DND-41 (cell line): Measurements from ENCODE around the gene RYR2.

Experiments used
- ATAC-seq: fragments of 200-7000 bp; cut with Tn5 transposase; 3 replicates; pipeline ENCODE4 v1.9.1; 2021; ENCODE audit warnings: low read depth; ENCODE audit not compliant: insufficient read depth
- DNase-seq: peaks from one replicate; pipeline ENCODE4 v3.0.0-alpha.2; 2020
- H2AFZ ChIP-seq: 2 replicates; pipeline ENCODE4 v1.6.0; 2012; ENCODE audit warnings: low read depth, low read length
- H3K27ac ChIP-seq: 2 replicates; pipeline ENCODE4 v1.5.1; 2012; ENCODE audit warnings: low read length, inconsistent platforms
- H3K27me3 ChIP-seq: fragments of 200-600 bp; sonication (generic); 2 replicates; pipeline ENCODE4 v1.6.0; 2012; ENCODE audit warnings: low read length, mild to moderate bottlenecking, inconsistent platforms; ENCODE audit not compliant: insufficient read depth, poor library complexity
- H3K36me3 ChIP-seq: 2 replicates; pipeline ENCODE4 v1.5.1; 2012; ENCODE audit warnings: low read length, inconsistent platforms; ENCODE audit not compliant: insufficient read depth
- H3K4me1 ChIP-seq: 2 replicates; pipeline ENCODE4 v1.5.1; 2012; ENCODE audit warnings: mild to moderate bottlenecking, low read length; ENCODE audit not compliant: insufficient read depth
- H3K4me2 ChIP-seq: 2 replicates; pipeline ENCODE4 v1.6.0; 2012; ENCODE audit warnings: mild to moderate bottlenecking, moderate library complexity, low read length, inconsistent platforms; ENCODE audit not compliant: insufficient read depth
- H3K4me3 ChIP-seq, 2 experiments: fragments of 200-600 bp in 1 of 2; shearing (Covaris generic) in 1 of 2; 2 replicates each; pipeline ENCODE4 v1.5.1; 2012 to 2016; ENCODE audit warnings: inconsistent platforms in 2 of 2, low read length in 2 of 2, mild to moderate bottlenecking in 2 of 2, low read depth in 1 of 2, moderate library complexity in 1 of 2
- H3K79me2 ChIP-seq: 2 replicates; pipeline ENCODE4 v1.6.0; 2012; ENCODE audit warnings: low read length, inconsistent platforms; ENCODE audit not compliant: insufficient read depth
- H3K9ac ChIP-seq: 2 replicates; pipeline ENCODE4 v1.6.0; 2012; ENCODE audit warnings: low read depth, mild to moderate bottlenecking, inconsistent platforms, low read length, moderate library complexity
- H3K9me3 ChIP-seq: 2 replicates; pipeline ENCODE4 v1.5.1; 2012; ENCODE audit warnings: low read length, moderate library complexity, mild to moderate bottlenecking, inconsistent platforms; ENCODE audit not compliant: insufficient read depth, severe bottlenecking
- H4K20me1 ChIP-seq: 2 replicates; pipeline ENCODE4 v1.6.0; 2012; ENCODE audit warnings: low read length; ENCODE audit not compliant: insufficient read depth
- EZH2 ChIP-seq: IDR thresholded peaks from 3 replicates; pipeline ENCODE4 v1.6.1; 2012; ENCODE audit warnings: borderline replicate concordance, low read depth, mild to moderate bottlenecking, moderate library complexity, low read length, inconsistent platforms; ENCODE audit not compliant: severe bottlenecking
- TF ChIP-seq, protein P1 (sequence below): IDR thresholded peaks from 2 replicates; pipeline ENCODE4 v1.5.1; 2012; ENCODE audit warnings: borderline replicate concordance, low read length, moderate library complexity, mild to moderate bottlenecking; ENCODE audit not compliant: poor library complexity, severe bottlenecking; ENCODE audit errors: extremely low read depth

RYR2 gene

DNA sequence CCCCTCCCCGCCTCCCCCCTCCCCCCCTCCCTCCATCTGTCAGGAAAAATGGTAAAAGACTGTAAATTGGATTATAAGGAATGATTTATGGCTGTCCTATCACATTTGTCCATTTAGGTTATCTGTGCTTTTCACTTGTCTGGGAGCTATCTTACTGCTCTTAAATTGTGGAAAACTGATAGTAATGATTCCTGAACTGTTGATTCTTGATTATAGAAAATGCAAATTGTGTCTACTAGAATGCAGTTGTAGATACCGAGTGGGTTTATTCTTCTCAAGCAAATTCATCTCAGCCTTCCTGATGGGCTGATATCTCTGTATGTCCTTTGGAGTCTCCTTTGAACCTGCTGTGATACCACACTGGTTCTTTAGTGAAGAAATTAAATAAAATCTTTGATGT lies 12.3 kb downstream of the RYR2 start:
- ATAC-seq (no peak), DNase-seq (no peak)
- H3K9ac ChIP-seq, result no peak overlapping the region
- H2AFZ ChIP-seq, result no peak overlapping the region
- no peaks in the 10 kb centered on the region for H3K4me1 ChIP-seq
- no peaks in the 10 kb centered on the region for H3K79me2 ChIP-seq
- H3K4me2 ChIP-seq, result no peak overlapping the region
- no peak for TF ChIP-seq EZH2
- TF ChIP-seq, protein P1, sequence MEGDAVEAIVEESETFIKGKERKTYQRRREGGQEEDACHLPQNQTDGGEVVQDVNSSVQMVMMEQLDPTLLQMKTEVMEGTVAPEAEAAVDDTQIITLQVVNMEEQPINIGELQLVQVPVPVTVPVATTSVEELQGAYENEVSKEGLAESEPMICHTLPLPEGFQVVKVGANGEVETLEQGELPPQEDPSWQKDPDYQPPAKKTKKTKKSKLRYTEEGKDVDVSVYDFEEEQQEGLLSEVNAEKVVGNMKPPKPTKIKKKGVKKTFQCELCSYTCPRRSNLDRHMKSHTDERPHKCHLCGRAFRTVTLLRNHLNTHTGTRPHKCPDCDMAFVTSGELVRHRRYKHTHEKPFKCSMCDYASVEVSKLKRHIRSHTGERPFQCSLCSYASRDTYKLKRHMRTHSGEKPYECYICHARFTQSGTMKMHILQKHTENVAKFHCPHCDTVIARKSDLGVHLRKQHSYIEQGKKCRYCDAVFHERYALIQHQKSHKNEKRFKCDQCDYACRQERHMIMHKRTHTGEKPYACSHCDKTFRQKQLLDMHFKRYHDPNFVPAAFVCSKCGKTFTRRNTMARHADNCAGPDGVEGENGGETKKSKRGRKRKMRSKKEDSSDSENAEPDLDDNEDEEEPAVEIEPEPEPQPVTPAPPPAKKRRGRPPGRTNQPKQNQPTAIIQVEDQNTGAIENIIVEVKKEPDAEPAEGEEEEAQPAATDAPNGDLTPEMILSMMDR, result no peak
- no peak overlapping the region for H3K4me3 ChIP-seq
- no peaks in the 10 kb centered on the region for H3K9me3 ChIP-seq
- no peak overlapping the region for H3K27ac ChIP-seq
- H3K36me3 ChIP-seq, result no peaks in the 10 kb centered on the region
- no peaks in the 10 kb centered on the region for H3K27me3 ChIP-seq
- no peaks in the 10 kb centered on the region for H4K20me1 ChIP-seq

DNA sequence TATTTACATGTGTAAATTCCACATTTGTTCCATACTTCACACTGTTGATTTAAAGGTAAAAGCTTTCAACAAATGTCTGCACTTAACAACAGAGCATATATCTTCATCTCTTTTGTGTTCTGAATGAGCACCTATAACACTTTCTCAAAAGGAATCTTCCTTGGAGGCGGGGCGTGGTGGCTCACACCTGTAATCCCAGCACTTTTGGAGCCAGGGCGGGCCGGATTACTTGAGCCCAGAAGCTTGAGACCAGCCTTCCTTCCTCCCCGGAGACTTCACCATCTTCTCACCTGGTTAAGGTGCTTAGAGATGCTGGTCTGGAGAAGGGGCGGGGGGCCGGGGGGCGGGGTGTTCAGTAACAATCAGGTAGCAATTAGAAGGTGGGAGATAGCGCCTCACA lies 16.5 kb downstream of the RYR2 start:
- no peaks in the 10 kb centered on the region for H3K79me2 ChIP-seq
- H3K27me3 ChIP-seq, result no peaks in the 10 kb centered on the region
- ATAC-seq (no peak), DNase-seq (no peak)
- no peaks in the 10 kb centered on the region for H3K36me3 ChIP-seq
- no peaks in the 10 kb centered on the region for H4K20me1 ChIP-seq
- H3K4me1 ChIP-seq, result no peaks in the 10 kb centered on the region
- no peak overlapping the region for H3K4me3 ChIP-seq
- no peaks in the 10 kb centered on the region for H3K9me3 ChIP-seq
- H3K4me2 ChIP-seq, result no peak overlapping the region
- no peak overlapping the region for H2AFZ ChIP-seq
- TF ChIP-seq EZH2, result no peak
- TF ChIP-seq, protein P1, result no peak
- no peak overlapping the region for H3K27ac ChIP-seq
- no peak overlapping the region for H3K9ac ChIP-seq

DNA sequence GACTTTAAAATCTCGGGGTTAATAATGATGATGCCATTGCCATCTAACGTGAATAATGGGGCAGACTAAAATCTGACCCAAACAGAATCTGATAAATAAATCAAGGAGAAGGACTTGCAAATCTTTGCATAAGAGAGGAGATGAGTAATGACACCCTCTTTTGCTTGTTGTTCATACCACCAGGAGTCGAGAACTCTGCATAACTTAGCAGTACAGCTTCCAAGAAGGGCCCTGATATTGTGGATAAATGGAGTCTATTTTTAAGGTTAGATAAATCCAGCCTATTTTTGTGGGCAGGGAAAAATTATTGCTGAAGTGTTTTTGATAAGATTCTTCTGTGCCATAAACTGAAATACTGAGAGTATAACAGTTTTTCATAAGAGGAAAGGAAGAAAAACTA lies 17.3 kb downstream of the RYR2 start:
- TF ChIP-seq, protein P1, result no peak
- TF ChIP-seq EZH2, result no peak
- Histone ChIP-seq H3K9ac (no peak overlapping the region), H3K4me2 (no peak overlapping the region), H3K4me1 (no peaks in the 10 kb centered on the region), H3K79me2 (no peaks in the 10 kb centered on the region), H3K4me3 (no peak overlapping the region), H3K27ac (no peak overlapping the region), H3K9me3 (no peaks in the 10 kb centered on the region), H3K36me3 (no peaks in the 10 kb centered on the region), H3K27me3 (no peaks in the 10 kb centered on the region), H4K20me1 (no peaks in the 10 kb centered on the region), H2AFZ (no peak overlapping the region)
- DNase-seq, result no peak
- ATAC-seq, result no peak

DNA sequence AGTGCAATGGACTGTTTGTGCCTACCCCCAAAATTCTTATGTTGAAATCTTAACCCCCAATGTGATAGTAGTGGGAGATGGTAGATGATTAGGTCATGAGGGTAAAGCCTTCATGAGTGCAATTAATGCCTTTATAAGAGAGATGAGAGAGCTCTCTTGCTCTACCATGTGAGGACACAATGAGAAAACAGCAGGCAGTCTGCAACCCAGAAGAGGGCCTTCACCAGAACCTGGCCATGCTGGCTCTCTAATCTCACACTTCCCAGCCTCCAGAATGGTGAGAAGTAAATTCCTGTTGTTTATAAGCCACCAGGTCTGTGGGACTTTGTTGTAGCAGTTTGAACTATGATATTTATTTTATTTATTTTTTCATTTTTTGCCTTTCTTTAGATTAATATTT lies 21.0 kb downstream of the RYR2 start:
- Histone ChIP-seq H3K79me2 (no peaks in the 10 kb centered on the region), H3K9ac (no peak overlapping the region), H2AFZ (no peak overlapping the region), H3K36me3 (no peaks in the 10 kb centered on the region), H3K27me3 (no peaks in the 10 kb centered on the region), H3K4me3 (no peak overlapping the region), H3K4me1 (no peaks in the 10 kb centered on the region), H4K20me1 (no peaks in the 10 kb centered on the region), H3K9me3 (no peaks in the 10 kb centered on the region), H3K27ac (no peak overlapping the region), H3K4me2 (no peak overlapping the region)
- no peak for ATAC-seq
- TF ChIP-seq EZH2, result no peak
- TF ChIP-seq, protein P1, result no peak
- no peak for DNase-seq
